ENCODE data around the gene ANKRD18A.
A peak's percentile ranks its signal among the peaks of the same experiment; 100 is the strongest.

The ANKRD18A gene

GRCh38 chr9:38620483-38621433 lies at the start of gene ANKRD18A:
ANKRD18A (minus strand) TSS chr9:38620596; CDS start chr9:38620285, 311 bp downstream.
- DNase-seq: peak; percentile 75

GRCh38 chr9:38668791-38669466 lies 48.5 kb upstream of the ANKRD18A start:
- DNase-seq: no peak

- no peak for DNase-seq
Observed at GRCh38 chr9:38662763-38663593, 42.6 kb upstream of the ANKRD18A start.

GRCh38 chr9:38659538-38659937 lies 39.1 kb upstream of the ANKRD18A start:
- DNase-seq: no peak

DNA sequence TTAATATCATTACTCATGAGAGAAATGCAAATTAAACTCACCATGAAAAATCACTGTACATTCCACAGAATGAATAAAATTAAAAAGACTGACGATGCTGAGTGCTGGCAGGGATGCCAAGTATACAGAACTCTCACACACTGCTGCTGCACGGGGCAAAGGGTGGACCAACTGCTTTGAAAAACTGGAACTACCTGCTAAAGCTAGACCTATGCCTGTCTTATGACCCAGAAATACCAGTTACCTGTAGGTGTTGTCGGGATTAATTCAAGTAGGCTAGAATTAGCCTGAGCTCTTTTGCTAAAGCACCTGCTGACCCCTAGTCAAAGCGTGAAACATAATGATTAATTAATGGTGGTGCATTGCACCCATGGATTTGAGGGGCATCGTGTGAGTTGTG lies 36.5 kb upstream of the ANKRD18A start:
- no peak for DNase-seq

GRCh38 chr9:38652486-38652885 lies 32.1 kb upstream of the ANKRD18A start:
- no peak for DNase-seq

GRCh38 chr9:38652044-38652443 lies 31.6 kb upstream of the ANKRD18A start:
- DNase-seq: no peak

- no peak for DNase-seq
Observed at GRCh38 chr9:38651400-38652042, 31.1 kb upstream of the ANKRD18A start.

- DNase-seq: no peak
Observed at GRCh38 chr9:38650564-38650963, 30.2 kb upstream of the ANKRD18A start.

DNA sequence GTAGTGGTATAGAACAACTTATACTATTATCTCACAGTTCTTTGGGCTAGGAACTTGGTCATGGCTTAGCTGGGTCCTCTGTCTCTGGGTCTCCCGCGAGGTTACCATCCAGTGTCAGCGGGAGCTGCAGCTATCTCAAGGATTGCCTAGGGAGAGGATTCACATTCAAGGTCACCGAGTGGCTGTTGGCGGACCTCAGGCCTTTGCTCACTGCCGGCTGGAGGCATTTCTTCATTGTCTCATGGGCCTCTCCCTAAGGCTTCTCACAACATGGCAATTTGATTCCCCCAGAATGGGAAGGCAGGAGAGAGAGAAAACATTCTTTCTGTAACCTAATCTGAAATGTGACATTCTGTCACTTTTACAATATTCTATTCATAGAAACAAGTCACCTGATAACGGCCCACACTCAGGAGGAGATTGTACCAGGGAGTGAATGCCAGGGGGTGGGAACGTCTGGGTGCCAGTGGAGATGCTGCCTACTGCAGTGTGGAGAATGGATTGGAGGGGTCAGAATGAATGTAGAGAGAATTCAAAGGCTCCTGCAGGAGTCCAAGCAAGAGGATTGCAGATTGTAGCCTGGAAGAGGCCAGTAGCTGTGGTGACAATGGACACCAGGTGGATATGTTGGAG lies 29.5 kb upstream of the ANKRD18A start:
- DNase-seq: no peak

- DNase-seq: no peak
Observed at GRCh38 chr9:38644601-38645000, 24.2 kb upstream of the ANKRD18A start.

- DNase-seq: no peak
Observed at GRCh38 chr9:38643815-38644173, 23.4 kb upstream of the ANKRD18A start.

DNA sequence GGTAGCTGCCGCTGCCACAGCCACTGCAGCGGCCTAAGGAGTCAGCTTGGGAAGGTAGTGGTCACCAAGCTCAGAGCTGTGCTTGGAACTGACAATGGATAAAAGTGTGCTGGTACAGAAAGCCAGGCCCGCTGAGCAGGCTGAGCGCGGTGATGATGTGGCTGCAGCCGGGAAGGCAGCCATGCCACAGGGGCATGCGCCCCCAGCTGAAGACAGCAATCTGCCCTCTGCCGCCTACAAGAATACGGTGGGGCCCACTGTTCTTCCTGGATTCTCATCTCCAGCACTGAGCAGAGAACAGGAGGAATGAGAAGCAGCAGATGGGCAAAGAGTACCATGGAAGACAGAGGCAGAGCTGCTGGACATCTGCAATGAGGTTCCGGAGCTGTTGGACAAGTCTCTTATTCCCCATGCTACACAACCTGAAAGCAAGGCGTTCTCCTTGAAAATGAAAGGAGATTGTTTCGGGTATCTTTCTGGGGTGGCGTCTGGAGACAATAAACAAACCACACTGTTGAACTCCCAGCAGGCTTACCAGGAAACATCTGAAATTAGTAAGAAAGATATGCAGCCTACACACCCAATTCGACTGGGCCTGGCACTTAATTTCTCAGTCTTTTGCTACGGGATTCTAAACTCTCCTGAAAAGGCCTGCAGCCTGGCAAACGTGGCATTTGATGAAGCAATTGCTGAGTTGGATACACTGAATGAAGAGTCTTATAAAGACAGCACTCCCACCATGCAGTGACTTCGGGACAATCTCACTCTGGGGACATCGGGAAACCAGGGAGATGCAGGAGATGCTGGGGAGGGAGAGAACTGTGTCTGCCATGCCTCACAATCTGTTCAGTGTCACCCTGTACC lies 22.8 kb upstream of the ANKRD18A start:
- DNase-seq: no peak

DNA sequence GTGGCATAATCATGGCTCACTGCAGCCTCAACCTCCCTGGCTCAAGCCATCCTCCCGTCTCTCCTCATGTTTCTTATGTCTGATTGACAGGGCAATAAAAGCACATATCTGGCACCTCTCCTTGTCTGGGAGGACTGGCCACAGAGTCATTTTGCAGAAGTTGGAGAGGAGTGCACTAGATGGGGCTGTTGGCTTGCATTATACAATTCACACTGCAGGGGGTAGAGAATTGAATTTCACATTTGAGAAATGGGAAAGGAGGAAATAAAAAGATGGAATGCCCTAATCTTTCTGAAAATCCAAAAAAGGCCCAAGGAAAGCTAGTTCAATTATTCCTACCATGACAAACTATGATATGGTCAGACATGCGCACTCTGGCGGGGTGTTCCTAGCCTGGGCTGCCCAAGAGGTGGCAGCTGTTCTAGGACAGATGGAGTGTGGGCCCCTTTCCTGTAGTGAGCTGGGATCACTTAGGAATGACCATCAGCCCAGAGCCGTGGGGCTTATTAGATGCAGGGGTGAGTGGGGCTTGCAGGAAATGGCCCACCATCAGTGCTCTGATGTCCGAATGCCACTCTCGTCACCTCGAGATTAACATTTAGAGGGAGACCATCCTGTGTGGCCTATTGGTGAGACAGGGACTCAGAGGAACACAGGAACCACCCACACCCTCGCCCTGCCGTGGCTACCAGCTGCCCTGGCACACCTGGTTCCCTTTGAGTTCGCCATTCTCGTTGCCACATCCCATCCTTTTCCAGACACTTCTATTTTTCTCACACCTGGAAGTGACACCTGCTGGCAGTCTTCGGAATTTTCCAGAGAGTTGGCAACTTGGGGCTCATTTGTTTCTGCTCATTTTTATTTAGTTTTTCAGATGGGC lies 21.8 kb upstream of the ANKRD18A start:
- no peak for DNase-seq

- DNase-seq: no peak
Observed at GRCh38 chr9:38641142-38641541, 20.7 kb upstream of the ANKRD18A start.

GRCh38 chr9:38639577-38639940 lies 19.2 kb upstream of the ANKRD18A start:
- DNase-seq: no peak

GRCh38 chr9:38638881-38639576 lies 18.6 kb upstream of the ANKRD18A start:
- no peak for DNase-seq

DNA sequence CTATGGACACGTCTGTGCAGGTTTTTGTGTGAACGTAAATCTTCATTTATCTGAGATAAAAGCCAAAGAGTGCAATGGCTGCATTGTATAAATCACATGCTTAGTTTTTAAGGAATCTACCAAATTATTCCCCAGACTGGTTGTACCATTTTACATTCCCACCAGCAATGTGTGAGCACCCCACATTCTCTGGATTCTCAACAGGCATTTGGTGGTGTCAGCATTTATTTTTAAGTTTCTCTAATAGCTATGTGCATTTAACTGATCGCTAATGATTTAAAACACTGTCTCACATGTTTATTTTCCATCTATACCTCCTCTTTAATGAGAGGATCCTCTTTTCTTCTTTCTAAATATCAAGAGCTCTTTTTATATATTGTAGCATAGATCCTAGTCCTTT lies 13.9 kb upstream of the ANKRD18A start:
- no peak for DNase-seq

DNA sequence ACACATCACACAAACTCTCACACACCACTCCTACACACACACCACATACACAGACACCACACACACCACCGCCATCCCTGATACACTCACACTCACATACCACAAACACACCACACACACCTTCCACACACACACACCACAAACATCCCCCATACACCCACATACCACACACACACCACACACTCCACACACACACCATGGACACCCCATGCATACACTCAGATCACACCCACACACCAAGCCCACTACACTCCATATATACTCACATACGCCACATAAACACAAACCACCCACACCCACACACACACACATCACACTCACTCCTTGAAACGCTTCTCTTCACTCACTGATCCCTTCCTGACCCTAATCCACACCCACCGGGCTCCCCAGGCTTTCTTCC lies 9.1 kb upstream of the ANKRD18A start:
- no peak for DNase-seq

DNA sequence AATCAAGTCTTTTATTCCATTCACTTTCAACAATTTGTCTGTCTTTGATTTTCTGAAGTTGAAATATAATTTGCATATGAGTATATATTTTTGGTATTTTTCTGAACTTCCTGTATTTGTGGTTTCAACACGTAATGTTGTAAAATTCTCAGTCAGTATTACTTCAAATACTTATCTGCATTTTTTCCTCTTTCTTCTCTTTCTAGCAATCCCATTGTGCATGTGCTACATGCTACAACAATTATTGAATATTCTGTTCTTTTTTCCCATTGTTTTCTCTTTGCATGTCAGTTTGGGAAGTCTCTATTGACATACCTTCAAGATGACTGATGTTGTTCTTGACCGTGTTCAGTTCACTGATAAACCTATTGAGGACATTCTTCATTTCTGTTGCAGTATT lies 5.6 kb upstream of the ANKRD18A start:
- DNase-seq: no peak

Data from CD4-positive, alpha-beta T cell treated with Interleukin-10 for 1 hour (primary cell).